A549 (cell line): ENCODE measurements around the gene AJAP1.

Experiments used
- CEBPB ChIP-seq, 2 experiments: fragments of >200 bp in 1 of 2; sonication (Bioruptor Twin) in 1 of 2; formaldehyde crosslinking in 1 of 2; IDR thresholded peaks; 2 replicates each; pipeline ENCODE4 v1.6.1; 2012 to 2016
- CTCF ChIP-seq: fragments of >200 bp; sonication (Bioruptor Twin); formaldehyde crosslinking; IDR thresholded peaks from 3 replicates; pipeline ENCODE4 v1.5.1; 2016
- EP300 ChIP-seq, 2 experiments: fragments of >200 bp; sonication (Bioruptor Twin); formaldehyde crosslinking; IDR thresholded peaks; 2 replicates in 1 of 2; 3 replicates in 1 of 2; pipeline ENCODE4 v1.6.1; 2016 to 2017
- POLR2A ChIP-seq: IDR thresholded peaks from 2 replicates; pipeline ENCODE4 v1.6.1; 2012; ENCODE audit warnings: mild to moderate bottlenecking, low read length
- RFX5 ChIP-seq: fragments of 450-650 bp; IDR thresholded peaks from 2 replicates; pipeline ENCODE4 v1.7.1; 2014; ENCODE audit warnings: antibody characterized with exemption, mild to moderate bottlenecking, moderate library complexity
- USF2 ChIP-seq: fragments of 450-650 bp; IDR thresholded peaks from 2 replicates; pipeline ENCODE4 v1.6.1; 2014; ENCODE audit warnings: antibody characterized with exemption

- no peak for TF ChIP-seq EP300 (IDR thresholded peaks at IDR 0.05)
- TF ChIP-seq POLR2A, result no peak
- no peak for TF ChIP-seq CTCF
- TF ChIP-seq RFX5, result no peak
- no peak for TF ChIP-seq CEBPB (IDR thresholded peaks at IDR 0.05)
- TF ChIP-seq USF2, result no peak
Observed at GRCh38 chr1:4684864-4685522, 30.6 kb downstream of the AJAP1 start.
